GM06990 (cell line): ENCODE measurements around the gene TCAF1.
"Not testable (repeated sequence)": the region's sequence is repeated elsewhere in the genome, so short reads cannot be mapped to it uniquely, and the experiment has no call there.

ENCODE experiments used
- DNase-seq: peaks from one replicate; pipeline ENCODE4 v3.0.0-alpha.2; 2011; ENCODE audit not compliant: insufficient read length; ENCODE audit errors: extremely low read depth
- H3K27me3 ChIP-seq: replicated peaks from 2 replicates; pipeline ENCODE4 v1.6.0; 2011; ENCODE audit warnings: low read length; ENCODE audit not compliant: control insufficient read depth, insufficient read depth
- H3K36me3 ChIP-seq: 2 replicates; pipeline ENCODE4 v1.5.1; 2011; ENCODE audit warnings: low read length; ENCODE audit not compliant: control insufficient read depth, insufficient read depth
- H3K4me3 ChIP-seq: replicated peaks from 2 replicates; pipeline ENCODE4 v1.5.1; 2011; ENCODE audit warnings: low read depth, mild to moderate bottlenecking, control low read depth, low read length

Gene TCAF1

GRCh38 chr7:143826578-143826977 lies 75.4 kb downstream of the TCAF1 start:
- H3K27me3 ChIP-seq, H3K36me3 ChIP-seq, H3K4me3 ChIP-seq, DNase-seq: not testable (repeated sequence)

GRCh38 chr7:143824295-143825135 lies 77.5 kb downstream of the TCAF1 start:
- H3K4me3 ChIP-seq, H3K27me3 ChIP-seq, H3K36me3 ChIP-seq, DNase-seq: not testable (repeated sequence)

- H3K4me3 ChIP-seq, H3K27me3 ChIP-seq, DNase-seq, H3K36me3 ChIP-seq: not testable (repeated sequence)
These were observed 78.2 kb downstream of the TCAF1 start for GRCh38 chr7:143823634-143824294.

- H3K27me3 ChIP-seq, H3K4me3 ChIP-seq, DNase-seq, H3K36me3 ChIP-seq: not testable (repeated sequence)
These were observed 80.3 kb downstream of the TCAF1 start for GRCh38 chr7:143821392-143822277.

GRCh38 chr7:143817873-143818272 lies 84.1 kb downstream of the TCAF1 start:
- not testable (repeated sequence) for H3K27me3 ChIP-seq, H3K36me3 ChIP-seq, DNase-seq, H3K4me3 ChIP-seq

- not testable (repeated sequence) for H3K36me3 ChIP-seq, H3K4me3 ChIP-seq, DNase-seq, H3K27me3 ChIP-seq
These were observed 85.4 kb downstream of the TCAF1 start for GRCh38 chr7:143816471-143817133.

GRCh38 chr7:143810639-143811038 lies 91.3 kb downstream of the TCAF1 start:
- H3K27me3 ChIP-seq, H3K4me3 ChIP-seq, DNase-seq, H3K36me3 ChIP-seq: not testable (repeated sequence)

- not testable (repeated sequence) for H3K4me3 ChIP-seq, DNase-seq, H3K36me3 ChIP-seq, H3K27me3 ChIP-seq
These were observed 95.3 kb downstream of the TCAF1 start for GRCh38 chr7:143806664-143807071.
